Islet of Langerhans (tissue), 1 donor: ENCODE measurements around the gene MICAL2.

Experiments used
- FAIRE-seq: peaks from one replicate; lab custom pipeline; 2011; peaks lifted over from hg19 to GRCh38; lab: Jason Lieb, UNC

MICAL2 gene

DNA sequence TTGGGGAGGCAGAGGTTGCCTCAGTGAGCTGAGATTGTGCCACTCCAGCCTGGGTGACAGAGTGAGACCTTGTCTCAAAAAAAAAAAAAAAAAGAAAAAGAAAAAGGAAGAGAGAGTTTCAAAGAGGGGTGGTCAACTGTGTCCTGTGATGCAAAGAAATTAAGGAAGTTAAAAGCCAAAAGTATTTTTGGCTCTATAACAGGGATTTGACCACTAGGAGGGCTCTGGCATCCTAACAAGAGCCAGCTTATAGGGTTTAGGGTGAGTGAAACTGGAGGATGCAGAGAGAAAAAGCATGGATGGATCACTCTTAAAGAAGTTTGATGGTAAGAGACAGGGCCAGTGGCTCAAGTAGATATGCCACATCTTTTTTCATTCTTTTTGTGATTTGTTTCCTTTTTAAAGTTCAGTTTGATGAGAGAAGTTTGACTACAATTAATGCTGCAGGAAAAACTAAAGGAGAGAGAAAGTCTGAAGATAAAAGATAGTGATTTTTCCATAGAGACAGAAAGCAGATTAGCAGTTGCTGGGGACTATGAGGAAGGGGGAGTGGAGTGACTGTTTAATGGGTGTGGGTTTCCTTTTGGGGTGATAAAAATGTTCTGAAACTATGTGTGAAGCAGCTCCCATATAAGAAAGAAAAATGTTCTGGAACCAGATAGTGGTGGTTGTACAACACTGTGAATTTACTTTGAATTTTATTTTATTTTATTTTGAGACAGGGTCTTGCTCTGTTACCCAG is 11.1 kb upstream of the MICAL2 start:
- no peak for FAIRE-seq

DNA sequence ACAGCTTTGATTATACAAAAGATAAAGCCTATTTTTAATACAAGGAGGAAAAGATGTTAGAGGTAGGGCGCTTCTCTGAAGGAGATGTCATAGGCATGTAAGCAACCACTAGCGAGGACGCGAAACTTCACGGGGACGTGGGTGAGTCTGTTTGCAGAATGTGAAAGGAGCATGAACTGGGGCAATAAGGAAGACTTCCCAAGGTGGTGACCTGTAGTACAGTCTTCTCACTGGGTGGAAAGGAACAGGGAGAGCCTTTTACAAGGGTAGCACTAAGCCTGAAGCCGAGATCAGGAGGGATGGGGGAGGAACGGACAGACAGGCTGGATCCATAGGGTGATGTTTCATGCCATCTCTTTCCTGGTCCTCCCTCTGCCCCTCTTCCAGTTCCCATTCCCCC is 10.0 kb upstream of the MICAL2 start:
- FAIRE-seq: no peak

DNA sequence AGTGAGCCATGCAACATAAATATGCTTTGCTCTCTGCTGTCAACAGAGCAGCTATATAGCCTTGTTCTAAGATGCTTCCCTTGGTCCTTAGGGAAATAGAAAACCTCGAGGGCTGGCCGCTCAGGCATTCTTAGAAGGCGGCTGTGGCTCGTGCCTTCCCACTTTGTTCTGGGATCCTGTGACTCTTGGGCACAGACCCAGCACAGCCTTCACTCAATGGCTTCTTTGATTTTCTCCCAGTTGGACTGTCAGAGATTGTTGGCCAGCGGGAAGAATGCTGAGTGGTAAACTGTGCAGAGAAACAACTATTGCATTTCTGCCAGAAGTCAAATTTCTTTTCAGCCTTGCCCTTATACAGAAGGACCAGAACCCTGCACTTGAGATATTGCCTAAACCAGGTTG is 9.5 kb upstream of the MICAL2 start:
- no peak for FAIRE-seq

DNA sequence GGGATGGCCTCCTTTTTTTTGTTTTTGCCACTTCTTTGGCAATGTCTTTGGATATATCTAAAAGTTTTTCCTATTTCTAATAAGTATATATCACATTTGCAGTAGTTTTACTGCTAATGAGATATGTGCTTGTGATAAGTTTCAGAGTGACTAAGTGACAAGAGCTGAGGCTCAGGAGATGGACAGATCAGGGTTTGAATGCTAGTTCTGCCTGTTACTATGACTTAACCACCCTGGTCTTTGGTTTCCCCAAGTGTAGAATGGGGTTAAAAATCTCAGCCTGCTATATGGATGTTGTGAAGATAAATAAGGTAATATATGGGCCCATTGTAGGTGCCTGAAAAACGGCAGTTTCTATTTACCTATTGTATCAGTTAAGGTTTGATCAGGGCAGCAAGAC is 9.1 kb upstream of the MICAL2 start:
- no peak for FAIRE-seq

DNA sequence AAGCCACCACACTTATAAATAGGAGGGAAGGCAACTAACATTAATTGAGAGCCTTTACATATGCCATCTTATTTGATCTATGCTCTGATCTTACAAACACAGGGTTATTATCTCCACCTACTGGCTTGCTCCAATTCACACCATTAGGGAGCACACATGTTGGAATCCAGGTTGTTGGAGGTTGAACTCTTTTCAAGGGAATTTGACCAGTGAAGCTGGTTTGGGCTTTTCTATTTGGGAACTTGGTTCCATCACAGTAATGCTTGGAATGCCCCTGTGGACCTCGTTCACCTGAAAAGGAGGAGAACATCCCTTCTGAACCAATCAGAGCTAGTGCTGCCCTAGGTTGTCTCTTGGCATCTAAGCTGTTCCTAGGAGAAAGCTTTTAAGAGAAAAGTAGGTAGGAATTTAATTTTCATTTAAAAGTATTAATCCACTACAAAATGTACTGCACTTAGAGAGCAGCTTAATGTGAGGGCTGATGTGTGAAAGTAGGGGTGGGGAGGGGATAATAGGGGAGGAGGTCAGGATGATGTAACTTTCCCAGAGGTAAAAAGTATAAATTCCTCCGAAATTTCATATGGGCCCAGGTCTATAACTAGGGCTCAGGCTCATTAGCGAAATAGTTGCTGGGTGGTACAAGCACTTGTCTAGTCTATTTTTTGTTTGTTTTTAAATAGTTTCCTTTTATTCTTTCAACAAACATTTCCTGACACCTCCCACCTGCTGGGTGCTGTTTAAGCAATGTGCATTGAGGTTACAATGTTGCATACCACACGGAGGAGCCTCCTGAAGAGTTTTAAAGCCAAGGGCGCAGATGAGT is 7.6 kb upstream of the MICAL2 start:
- FAIRE-seq: no peak

DNA sequence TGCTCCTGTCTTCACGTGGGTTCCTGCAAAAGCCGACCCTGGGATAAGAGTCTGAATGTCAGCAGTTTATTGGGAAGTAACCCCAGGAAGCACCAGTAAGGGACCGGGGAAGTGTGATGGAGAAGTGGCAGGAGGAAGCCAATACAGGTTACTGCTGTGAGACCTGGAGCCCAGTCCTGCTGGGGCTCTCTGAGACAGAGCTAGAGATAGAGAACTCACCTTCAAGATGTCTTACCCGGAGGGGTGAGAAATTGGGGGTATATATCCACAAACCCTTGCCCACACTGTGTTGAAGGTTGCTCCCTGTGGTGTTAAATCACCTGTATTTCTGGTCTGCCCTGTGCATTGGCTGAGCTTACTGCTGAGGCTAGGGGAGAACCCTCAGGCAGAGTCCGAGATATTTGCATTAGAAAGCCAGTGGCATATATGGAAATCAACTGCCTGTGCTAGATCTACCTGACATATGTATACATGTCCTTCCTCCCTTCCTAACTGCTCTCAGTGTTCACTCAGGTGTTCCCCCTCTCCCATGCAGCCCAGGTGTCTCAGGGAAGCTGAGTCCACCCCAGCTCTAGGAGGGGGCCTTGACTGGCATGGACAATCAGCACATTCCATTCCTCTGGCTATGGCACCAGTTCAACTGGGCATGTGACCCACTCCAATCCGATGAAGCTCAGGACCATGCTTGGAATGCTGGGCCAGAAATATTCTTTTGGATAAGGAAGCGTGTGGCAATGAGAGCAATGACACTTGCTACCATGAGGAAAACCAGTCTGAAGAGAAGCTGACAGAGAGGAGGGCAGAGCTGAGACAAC is 6.8 kb upstream of the MICAL2 start:
- no peak for FAIRE-seq

DNA sequence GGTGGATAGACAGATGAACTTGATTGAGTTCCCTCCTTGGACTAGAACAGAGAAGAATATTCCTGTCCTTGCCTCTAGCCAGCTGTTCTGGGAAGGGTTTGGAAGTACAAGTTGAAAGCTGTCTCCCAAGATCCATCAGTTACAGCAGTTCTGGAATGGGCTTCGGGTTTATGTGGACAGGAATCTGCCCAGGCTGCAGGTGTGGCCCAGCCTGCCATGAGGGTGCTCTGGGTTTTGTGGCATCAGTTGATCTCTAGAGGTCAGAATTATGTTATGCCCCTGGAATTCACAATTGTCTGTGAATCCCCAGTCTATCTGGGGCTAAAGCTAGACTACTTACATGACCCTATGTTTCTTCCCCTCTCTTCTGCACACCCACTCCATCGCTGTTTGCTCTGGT is 4.9 kb upstream of the MICAL2 start:
- FAIRE-seq: no peak

DNA sequence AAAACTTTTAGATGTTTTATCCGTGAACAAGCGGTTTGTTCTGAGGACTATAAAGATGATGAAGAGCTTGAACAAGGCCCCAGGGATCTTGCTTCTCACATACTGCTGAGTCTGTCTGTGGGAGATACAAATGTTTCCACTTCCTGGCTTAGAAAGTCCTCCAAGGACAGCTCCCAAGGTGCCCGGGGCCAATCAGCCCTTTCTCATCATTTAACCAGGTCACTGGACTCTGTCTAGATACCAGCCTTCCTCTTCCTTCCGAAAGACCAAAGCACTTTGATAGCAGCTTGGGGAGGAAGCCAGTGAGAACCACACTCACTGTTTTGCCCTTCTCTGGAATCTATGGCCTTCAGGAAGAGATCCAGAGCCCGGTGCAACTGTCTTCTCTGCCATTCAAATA is 4.3 kb upstream of the MICAL2 start:
- FAIRE-seq: no peak

DNA sequence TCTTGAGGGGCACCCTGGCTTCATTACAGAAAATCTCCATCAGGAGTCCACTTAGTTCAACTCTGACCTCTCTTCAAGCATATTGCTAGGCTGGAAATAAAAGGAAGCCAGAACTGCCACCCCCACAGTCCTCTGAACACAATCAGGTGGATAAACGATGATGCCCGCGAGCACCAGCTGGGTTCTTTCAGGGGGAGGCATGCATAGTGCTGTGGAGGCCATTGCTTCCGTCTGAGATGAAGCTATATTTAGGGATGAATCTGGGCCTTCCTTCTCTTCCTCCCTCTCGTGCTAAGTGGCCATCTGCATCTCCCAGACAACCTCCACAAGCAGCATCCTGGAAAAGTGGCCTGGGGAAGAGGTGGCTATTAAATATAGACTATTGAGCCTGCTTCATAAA is 3.9 kb upstream of the MICAL2 start:
- no peak for FAIRE-seq

DNA sequence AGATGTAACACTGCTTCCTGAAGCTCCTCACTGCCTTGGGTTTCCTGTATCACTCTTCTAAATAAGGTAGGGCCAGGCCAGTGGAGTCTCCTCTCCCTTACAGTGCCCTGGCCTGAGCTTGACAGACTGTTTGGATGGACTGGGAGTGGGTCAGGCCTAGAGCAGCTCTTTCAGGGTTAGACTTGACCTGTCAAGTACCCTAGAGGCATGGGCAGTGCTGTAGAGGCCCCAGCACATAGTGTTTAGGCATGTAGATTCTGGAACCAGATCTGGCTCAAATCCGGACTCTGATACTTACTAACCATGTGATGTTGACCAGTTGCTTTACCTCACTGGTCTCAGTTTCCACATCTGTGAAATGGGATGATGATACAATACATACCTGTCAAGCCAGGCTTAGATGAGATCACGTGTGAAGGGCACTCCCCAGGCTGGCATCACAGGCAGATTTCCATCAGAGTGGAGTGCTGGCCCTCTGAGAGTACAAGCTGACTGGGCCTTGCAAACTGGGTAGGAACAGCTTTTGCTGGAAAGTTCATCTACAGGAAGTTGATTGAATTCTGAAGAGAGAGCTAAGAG is 1.4 kb upstream of the MICAL2 start:
- FAIRE-seq: no peak

DNA sequence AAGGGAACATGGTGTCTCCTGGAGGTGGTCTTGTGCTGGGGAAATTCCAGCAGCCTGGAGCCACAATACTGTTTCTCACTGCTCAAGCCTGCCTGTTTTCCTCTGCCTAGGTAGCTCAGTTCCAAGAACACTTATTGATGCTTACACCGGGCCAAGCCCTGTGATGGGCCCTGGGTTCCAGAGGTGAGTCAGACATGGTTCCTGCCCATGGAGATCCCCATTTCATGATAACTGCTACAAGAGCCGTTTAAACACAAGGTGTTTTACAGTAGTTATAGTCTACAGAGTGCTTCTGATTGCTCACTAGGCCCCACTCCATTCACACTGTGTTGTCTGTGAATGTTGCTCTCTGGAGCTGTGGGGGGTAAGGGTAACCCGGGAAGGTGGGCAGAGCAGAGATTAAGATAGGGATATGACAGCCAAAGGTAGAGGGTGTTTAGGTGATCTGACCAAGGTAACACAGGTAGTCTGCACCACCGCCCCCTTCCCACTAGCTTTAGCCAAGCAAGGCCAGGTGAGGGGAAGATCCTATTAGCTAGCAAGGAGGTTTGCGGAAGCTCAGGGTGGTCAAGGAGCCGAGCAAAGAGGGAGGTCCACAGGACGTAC is 696 bp upstream of the MICAL2 start:
- no peak for FAIRE-seq

DNA sequence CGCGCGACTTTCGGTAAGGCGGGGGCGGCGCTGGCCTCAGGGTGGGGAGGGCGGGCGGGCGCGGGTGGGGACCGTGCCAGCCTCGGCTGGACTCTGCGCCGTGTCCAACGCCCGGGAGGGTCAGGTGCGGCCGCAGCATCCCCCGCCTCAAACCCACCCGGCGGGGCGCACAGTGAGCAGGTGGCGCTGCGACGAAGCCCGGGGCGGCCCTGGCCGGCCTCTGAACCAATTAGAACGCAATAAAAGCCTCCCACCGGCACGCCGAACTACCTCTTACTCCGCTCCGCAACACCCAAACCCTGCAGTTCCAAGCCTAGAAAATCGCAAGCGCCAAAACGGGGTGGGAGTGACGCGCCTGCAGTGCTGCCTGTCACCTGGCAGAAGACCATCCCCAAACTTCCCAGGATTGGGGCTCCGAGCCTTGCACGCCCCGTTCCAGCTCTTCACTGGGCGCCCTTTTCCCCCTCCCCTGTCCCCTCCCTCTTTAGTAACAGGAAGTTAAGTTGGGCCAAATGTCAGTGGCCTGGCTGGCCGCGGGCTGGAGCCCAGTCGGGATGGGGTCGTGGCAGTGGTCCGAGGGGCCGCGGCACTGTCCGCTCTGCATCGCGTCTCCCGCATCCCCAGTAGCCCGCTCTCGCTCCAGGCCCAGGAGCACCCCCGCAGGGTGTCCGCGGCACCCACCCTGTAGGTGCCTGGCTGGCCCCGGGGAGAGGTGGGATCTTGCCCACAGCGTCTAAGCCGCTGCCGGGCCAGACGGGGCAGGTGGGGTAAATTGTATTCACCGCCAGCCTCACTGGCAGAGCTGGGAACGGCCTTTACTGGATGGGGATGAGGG is 541 bp downstream of the MICAL2 start:
- FAIRE-seq: no peak

DNA sequence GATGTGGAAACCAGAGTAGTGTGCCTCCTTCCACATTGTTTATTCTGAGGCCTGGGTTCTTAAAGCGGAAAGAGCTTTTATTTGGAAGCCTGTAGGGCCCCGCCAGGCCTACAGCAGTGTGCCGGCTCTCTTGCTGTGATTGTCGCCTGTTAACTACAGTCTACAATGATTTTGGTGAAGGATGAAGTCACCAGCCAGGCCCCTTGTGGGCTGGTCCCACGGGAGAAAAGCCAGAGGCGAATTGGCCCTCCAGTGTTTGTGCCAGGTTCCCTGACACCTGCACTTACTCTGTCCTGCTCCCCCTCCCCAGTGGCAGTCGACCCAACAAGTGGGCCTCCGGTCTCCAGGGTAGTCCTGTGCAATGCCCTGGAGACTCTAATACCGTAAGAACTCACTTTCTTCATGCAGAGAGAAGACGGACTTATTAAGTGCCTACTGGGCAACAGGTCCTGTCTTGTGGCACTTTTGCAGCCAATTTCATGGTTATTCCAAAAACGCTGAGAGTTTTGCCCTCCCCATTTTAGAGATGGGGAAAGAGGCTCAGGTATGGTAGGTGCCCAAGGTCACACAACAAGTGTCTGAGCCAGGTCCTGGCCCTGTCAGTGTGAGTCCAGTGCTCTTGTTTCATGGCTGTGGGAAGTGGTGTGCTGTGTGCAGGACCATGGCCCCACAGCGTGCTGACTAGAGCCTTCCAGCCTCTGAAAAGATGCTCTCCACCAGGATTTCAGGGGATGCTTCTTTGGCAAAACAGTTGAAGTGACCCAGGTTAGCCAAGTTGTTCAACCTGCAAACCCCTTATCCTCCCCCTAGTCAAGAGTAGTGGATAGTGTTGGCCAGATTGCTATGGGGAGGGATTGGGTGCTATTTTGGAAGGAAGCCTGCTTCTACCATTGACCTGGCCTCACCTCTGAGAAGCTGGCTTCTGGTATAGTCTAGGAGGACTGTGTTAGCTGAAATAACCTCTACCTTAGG is 1.4 kb downstream of the MICAL2 start:
- FAIRE-seq: no peak

DNA sequence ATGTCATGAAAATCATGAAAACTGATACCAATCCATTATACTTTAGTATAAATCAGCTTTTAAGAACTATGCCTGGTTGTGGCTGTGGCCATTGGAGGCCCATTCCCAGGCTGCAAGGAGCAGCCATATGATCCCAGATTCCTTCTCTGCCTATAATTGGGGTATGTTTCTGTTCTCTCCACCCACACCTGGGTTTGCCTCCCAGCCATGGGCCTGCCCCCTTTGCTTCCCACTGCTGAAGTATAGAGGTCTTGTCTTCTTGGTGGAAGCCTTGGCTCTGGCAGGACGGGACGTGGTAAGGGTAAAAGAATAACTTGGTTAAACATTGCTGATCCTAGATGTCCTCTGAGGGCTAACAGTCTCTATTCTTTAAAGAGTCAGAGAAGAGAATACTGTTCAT is 2.4 kb downstream of the MICAL2 start:
- FAIRE-seq: no peak

DNA sequence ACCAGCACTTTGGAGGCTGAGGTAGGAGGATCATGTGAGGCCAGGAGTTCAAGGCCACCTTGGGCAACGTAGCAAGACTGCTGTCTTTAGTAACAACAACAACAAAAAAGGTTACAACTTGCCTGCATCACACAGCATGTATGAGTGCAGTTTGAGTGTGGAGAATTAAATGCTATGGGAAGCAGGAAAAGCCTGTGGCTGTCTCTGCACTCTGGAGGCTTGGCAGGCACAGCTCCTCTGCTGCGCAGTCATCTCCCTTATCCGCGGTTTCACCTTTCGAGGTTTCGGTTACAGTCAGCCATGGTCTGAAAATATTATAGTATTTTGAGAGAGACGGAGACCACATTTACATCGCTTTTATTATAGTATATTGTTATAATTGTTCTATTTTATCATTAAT is 2.9 kb downstream of the MICAL2 start:
- FAIRE-seq: no peak

DNA sequence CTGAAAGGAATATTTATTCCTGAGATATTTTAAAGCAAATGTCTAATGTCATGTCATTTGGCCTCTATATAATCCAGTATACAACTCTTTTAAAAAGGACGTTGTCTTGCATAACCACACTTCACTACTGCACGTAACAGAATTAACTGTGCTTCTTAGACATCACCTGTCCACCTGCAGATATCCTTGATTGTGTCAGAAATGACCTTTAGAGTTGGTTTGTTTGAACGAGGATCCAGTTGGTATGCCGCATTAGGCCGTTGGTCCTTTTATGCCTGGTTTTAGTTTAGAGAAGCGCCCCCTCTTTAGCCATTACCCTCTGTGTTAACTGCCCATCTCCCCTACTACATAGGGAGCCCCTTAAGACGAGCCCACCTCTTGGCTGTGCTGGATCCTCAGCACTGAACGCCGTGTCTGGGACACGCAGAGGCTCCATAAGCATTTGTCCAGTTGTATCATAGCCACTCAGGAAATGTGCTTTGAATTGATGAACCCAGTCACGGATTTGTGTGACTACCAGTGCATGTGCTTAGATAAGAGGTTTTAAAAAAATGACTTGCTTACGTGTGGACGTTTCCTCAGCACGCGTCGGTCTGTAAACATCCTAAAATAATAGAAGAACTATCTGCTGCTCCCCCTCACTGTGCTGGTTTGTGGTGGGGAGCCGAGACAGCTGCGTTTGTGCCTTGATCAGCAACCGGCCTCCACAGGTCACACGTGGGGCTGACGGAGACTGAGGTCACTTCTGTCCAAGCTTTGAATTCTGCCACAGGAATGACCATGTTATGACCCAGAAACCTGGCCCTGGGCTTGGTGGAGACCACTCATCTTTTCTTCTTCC is 4.0 kb downstream of the MICAL2 start:
- no peak for FAIRE-seq

DNA sequence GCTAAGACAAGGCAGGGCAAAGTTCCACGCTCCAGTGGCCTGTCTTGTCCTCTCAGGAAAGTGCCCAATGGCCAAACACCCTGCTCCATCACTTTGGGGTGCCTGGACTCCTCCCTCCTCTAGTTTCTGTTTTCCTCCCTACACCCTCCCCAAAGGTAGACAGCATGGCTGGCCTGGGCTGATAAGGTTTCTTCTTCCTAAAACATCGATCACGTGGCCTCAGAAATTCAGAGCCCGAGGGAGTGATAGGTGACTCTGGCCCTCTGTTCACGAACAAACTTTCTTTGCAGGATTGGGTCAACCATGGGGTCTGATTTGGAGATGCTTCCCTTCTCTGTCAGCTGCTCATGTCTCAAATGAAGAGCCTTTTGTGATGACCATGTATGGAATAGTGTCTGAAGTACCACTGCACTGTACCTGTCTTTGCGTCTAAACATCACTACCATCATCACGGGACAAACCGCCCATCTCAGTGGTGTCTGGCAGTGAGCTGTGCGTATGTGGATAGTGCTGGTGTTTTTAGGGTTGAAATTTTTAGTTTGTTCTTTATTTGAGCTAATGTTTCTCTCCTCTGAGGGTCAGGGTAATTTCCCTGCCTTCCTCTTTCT is 6.1 kb downstream of the MICAL2 start:
- no peak for FAIRE-seq

DNA sequence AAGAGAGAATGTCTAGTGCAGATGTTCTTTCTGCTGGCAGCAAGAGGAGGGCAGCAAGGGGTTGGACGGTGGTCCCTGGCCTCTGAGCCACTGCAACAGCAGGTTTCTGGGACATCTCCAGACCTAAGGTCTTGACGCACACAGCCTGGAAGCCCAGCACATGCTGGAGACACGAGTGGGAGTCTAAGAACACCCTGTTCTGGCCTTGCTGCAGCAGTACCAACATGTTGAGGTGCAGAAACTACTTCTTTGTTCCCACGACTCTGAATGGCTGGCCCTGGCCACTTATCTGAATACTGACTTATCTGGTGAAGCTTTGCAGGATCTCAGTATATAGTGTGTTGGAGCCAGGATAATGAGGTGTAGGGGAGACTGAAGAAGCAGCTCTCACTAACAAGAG is 6.8 kb downstream of the MICAL2 start:
- no peak for FAIRE-seq

DNA sequence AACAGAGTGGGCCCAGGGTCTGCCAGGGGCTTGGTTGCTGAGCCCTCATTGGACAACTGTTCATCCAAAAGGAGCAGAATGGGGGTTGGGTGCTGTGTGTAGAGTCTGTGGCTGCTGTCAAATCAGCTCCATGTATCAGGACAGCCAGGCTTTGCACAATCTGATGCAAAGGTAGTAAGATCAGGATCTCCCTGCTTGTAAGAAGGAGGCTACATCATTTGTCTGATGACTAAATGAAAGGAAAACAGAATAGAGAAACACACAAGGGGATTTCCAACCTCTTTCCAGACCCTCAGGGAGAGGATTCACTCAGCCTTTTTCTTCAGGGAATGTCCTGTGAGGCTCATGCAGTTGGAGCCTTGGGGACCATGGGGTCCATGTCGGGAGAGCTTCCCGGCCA is 7.2 kb downstream of the MICAL2 start:
- no peak for FAIRE-seq
